HG02870 (cell line): ENCODE data around the gene MRPL55.

Source experiments
- ATAC-seq: cut with Tn5 transposase; IDR thresholded peaks from one replicate; pipeline ENCODE4 v1.9.1; 2021; ENCODE audit warnings: mild to moderate bottlenecking, moderate library complexity; ENCODE audit not compliant: unreplicated experiment

The MRPL55 gene

GRCh38 chr1:228102791-228103620, 6.1 kb downstream of the MRPL55 start, which contains the start of gene C1orf35:
Gene C1orf35 (minus strand): TSS chr1:228103325. CDS start chr1:228103227, 98 bp downstream.
- peak; percentile 65 for ATAC-seq

DNA sequence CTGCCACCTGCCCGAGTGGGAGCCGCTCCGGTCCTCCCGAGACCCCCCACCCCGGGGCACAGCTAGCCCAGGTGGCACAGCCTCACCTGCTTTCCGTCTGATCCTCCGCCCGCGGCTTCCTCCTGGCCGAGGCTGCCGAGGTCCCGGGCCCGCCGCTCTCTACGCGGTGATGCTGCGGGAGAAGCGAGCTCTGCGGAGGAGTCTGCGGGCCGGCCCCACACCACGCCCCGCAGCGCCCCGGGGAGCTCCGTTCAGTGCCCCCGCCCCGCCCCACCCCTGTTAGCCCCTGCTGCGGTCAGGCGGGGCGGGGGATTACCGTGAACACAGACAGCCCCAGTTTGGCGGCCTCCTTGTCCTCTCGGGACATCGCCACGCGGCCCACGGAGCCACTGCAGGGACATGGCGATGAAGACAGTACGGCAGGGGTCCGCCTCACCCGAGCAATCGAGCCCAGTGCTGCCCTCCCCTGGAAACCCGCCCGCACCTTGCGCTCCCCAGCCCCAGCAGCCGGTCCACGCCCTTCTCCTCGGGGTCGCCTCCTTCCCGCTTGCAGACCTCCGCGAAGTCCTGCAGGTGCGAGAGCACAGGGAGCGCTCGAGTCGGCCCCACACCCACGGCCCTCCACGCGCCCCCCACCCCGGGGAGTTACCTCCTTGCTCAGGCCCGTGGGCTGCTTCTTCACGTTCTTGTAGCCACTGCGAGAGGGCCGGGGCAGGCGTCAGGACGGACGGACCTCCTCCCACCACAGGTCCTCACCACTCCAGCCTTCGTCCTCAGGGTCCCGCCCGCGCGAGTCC, 6.9 kb downstream of the MRPL55 start:
- ATAC-seq, result no peak

DNA sequence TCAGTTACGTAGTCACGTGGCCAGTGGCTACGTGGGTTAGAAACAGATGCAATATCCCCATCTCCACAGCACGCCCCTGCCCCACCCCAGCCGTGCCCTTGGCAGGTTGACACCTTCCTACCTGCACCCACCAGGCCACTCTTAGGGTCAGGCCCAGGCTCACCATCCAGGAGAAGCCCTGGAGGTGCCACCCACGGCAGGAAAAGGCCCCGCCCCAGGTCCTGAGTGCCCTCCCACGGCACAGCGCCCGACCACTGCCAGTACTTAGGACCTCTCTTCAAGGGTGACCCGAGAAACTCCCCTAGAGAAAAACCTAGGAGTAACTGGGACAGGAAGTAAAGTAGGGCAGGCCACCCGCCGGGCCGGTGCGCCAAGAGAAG, 7.5 kb downstream of the MRPL55 start:
- no peak for ATAC-seq

- ATAC-seq, result no peak
Observed at GRCh38 chr1:228100822-228101613, 8.1 kb downstream of the MRPL55 start.

DNA sequence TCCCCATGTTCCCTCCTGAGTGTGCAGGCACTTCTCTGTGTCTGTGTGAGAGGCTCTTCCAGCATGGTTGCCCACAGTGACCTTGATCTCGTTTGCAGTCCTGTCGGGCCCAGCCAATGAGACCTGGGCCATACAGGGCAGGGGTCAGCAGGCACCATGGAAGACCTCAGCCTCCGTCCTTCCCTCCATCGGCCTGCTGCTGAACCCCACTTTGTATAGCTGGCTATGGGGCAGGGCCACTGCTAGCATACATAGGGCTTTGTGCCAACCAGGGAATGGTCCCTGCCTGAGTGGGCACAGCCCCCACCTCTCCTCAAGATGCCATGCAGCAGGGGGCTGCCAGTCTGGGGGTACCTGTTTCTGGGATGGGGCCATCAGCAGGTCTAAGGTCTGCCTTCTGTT, 9.8 kb downstream of the MRPL55 start:
- ATAC-seq, result no peak

DNA sequence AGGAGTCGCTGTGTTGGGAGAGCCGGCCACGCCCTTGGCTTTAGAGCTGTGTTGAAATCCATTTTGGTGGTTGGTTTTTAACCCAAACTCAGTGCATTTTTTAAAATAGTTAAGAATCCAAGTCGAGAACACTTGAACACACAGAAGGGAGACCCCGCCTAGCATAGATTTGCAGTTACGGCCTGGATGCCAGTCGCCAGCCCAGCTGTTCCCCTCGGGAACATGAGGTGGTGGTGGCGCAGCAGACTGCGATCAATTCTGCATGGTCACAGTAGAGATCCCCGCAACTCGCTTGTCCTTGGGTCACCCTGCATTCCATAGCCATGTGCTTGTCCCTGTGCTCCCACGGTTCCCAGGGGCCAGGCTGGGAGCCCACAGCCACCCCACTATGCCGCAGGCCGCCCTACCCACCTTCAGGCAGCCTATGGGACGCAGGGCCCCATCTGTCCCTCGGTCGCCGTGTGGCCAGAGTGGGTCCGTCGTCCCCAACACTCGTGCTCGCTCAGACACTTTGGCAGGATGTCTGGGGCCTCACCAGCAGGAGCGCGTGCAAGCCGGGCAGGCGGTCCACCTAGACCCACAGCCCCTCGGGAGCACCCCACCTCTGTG, 10.7 kb downstream of the MRPL55 start:
- no peak for ATAC-seq

- ATAC-seq, result no peak
Observed at GRCh38 chr1:228097333-228098081, 11.6 kb downstream of the MRPL55 start.

DNA sequence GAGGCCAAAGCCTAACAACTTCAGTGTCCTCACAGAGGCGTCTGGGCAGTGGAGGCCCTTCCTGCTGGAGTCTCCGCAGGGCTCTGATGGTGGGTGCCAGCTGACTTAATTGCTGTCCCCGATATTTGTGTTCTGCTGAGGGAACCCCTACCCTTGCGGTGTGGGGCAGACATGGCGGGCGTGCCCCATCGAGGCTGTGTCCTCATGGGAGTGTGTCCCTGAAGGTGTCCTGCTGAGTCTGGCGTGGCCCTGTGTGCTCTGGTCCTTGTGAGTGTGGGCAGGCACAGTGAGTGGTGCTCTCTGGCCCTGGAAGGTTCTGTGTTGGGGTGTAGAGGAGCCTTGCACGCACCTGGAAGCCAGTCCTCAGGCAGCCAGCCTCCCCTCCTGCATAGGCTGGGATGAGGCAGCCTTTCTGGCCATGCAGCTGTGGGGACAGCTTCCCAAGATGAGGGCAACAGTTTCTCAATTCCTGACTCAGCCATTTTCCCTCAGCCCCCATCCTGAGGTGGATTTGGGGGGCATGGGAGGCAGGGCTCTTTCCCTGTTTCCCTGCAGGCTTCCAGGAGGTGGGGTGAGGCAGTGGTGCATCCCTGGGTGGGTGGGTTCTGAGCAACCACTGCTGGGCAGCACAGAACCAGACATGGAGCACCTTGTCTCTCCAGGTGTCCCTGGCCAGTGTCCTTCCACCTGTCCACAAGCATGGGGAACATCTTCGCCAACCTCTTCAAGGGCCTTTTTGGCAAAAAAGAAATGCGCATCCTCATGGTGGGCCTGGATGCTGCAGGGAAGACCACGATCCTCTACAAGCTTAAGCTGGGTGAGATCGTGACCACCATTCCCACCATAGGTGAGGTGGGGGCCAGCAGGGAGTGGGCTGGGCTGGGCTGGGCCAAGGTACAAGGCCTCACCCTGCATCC, 12.4 kb downstream of the MRPL55 start:
- ATAC-seq, result no peak

DNA sequence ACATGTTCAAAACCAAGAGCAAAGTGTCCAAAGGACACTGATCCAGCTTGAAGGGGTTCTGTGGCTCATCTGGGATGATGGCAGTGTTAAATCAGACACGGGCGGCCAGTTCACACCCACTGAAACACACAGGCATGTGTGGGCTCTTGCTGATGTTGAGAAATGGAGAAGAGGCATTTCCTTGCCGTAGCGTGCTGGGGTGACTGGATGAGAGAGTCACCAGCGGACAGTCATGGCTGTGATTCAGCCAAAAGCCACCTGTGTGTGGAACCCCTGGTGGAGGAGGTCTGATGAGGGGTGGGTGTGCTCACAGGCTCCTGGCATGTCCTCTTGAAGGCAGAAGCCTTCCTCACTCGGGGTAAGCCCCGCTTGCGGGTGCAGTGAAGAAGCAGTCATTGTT, 13.2 kb downstream of the MRPL55 start:
- no peak for ATAC-seq

DNA sequence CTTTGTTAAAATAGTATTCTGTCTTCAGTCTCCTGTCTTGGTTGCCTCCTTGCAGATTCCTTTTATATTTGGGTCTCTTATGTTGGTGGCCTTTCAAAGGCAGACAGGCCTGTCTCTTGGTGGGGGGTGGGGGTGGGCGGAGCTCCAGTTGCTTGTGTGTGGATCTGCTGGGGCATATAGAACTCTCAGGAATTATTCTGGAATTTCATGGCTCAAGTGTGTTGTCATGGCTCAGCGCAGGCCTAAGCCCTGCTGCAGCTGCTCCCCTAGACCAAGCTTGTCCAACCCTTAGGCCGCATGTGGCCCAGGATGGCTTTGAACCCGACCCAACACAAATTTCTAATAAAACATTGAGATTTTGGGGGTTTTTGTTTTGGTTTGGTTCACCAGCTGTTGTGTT, 13.9 kb downstream of the MRPL55 start:
- ATAC-seq, result no peak

DNA sequence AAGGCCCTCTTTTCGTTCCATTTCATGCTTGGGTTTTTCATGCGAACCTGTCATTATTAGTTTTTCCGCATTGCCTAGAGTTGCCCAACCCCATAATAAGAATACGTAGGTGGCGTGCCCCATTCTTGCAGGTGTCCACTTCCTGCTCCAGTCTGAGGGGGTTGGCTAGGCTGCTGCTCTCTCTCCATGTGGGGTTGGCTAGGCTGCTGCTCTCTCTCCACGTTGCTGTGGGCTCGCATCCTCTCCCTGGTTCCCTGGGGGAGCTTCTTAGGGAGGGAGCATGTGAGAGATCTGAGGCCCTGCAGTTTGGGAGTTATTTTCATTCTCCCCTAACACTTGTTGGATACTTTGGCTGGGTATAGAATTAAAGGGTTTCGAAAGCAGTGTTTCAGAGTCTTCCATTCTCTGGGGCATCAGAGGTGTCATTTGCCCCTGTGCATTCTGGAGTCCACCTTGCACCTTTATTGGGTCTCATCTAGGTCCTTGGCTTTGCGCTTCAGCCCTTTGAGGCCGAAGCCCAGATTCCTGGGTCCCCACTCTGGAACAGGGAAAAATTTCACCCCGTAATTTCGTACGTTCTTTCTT, 14.6 kb downstream of the MRPL55 start:
- ATAC-seq, result no peak

DNA sequence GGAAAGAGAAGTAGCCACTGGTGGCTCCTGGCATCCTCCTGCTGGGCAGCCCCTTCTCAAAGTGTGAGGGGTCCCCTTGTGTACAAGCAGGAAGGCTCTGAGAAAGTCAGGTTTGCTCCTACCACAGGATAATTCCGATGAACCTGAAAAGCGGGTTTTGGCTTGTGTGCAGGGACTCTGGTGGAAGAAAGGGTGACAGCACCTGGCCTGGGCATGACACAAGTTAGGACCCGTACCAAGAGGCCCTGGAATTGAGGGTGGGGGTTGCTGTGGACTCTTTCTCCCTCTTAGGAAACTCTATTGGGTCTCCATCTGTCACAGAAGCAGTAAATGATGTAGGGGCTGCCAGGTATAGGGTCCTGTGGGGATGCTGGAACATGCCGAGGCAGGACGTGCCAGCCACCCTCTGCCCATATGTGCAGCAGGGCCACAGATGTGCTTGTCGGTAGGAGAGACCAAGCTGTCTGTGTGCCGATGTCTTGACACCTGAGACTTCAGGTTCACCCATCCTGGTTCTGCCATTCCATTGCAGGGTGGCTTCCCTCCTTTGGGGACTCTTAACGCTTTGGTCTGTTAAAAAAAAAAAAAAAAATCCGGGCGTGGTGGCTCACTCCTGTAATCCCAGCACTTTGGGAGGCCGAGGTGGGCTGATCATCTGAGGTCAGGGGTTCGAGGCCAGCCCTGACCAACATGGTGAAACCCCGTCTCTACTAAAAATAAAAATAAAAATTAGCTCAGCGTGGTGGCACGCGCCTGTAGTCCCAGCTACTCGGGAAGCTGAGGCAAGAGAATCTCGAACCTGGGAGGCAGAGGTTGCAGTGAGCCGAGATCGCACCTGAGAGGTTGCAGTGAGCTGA, 15.8 kb downstream of the MRPL55 start:
- ATAC-seq, result no peak

GRCh38 chr1:228092342-228093049, 16.6 kb downstream of the MRPL55 start:
- ATAC-seq, result no peak

- no peak for ATAC-seq
Observed at GRCh38 chr1:228091084-228091483, 18.0 kb downstream of the MRPL55 start.

DNA sequence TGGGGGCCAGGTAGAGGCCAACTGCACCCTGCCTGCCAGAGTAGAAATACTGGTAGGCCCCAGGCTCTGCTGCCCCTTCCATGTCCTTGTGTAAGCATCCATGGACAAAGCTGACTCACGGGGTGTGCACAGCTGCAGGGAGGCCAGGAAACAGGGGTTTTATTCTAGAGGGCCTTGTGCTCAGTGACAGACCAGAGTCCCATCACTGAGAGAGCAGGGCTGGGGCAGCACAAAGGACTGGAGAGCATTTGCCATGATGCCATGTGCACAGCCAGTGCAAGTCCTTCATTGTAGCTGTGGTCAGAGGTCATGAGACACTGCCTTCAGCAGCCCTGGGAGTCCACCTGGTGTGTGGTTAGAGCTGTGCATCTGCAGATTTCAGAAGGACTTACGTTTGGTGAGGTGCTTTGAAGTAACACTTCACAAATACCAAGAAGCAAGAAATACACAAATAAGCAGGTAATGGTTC, 18.5 kb downstream of the MRPL55 start:
- peak; percentile 49 for ATAC-seq

DNA sequence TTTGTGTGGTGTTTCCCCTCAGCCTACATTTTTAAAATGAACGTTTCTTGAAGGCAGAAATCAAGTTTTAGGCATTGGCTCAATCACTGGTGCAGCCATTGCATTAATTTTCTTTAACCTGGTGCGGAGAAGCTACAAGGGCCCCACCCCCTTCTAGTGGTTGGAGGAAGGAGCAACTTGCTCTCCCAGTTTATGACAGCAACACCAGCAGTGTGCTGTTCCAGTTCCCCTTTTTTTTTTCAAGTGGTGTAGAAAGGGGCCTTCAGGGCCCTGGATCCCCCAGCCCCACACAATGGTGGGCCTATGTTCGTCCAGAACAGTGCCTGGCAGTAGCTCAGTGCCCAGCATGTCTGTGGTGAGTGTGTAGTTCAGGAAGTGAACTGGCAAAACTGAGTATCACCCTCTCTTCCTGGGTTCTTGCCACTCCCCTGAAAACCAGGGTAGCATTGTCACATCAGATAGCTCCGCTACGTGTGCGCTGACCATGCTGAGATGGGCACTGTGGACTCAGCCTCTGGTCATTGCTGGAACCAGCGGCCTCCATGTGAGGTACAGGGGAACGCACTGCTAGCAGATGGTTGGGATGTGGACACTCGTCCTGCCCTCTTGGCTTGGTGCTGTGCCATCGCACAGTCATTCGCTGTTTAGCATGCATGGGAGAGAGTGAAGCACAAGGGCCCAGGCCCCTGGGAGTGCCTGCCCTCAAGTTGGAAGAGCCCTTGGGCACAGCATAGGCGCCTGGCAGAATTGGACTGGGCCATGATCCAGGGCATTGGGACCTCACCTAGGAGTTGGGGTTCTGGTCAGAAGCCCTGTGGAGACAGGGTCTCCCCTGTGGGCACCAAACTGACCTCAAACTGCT, 19.3 kb downstream of the MRPL55 start:
- ATAC-seq, result no peak
